H9 (cell line): ENCODE data around the gene RASGRF1. TPM values are rescaled to one million over a fixed set of nuclear protein-coding genes. Genes with fewer than 3 reads are reported as not detected.

Experiments
- DNase-seq: peaks from one replicate; pipeline ENCODE4 v3.0.0-alpha.2; 2017
- H2AFZ ChIP-seq: one replicate; pipeline ENCODE4 v1.6.1; 2013; ENCODE audit warnings: mild to moderate bottlenecking, low read length, control low read depth, moderate library complexity
- H2AK5ac ChIP-seq: 2 replicates; pipeline ENCODE4 v1.6.1; 2013; ENCODE audit warnings: low read length, control low read depth, mixed read lengths; ENCODE audit not compliant: insufficient read length
- H2BK120ac ChIP-seq: one replicate; pipeline ENCODE4 v1.6.1; 2013; ENCODE audit warnings: low read depth, mild to moderate bottlenecking, low read length, control low read depth, inconsistent platforms; ENCODE audit not compliant: poor library complexity, severe bottlenecking
- H2BK12ac ChIP-seq: 2 replicates; pipeline ENCODE4 v1.6.1; 2013; ENCODE audit warnings: low read length, control low read depth, mixed read lengths, low read depth; ENCODE audit not compliant: insufficient read length
- H2BK15ac ChIP-seq: 2 replicates; pipeline ENCODE4 v1.6.1; 2013; ENCODE audit warnings: low read depth, low read length, control low read depth
- H2BK20ac ChIP-seq: one replicate; pipeline ENCODE4 v1.6.1; 2013; ENCODE audit warnings: low read depth, mild to moderate bottlenecking, low read length, control low read depth, inconsistent platforms; ENCODE audit not compliant: poor library complexity, severe bottlenecking
- H2BK5ac ChIP-seq: 2 replicates; pipeline ENCODE4 v1.6.1; 2013; ENCODE audit warnings: low read length, control low read depth, mixed read lengths; ENCODE audit not compliant: insufficient read length
- H3K14ac ChIP-seq: 2 replicates; pipeline ENCODE4 v1.6.1; 2013; ENCODE audit warnings: low read length, control low read depth; ENCODE audit not compliant: insufficient read depth
- H3K18ac ChIP-seq: 2 replicates; pipeline ENCODE4 v1.6.1; 2013; ENCODE audit warnings: low read depth, mild to moderate bottlenecking, mixed read lengths, low read length, control low read depth; ENCODE audit not compliant: insufficient read length
- H3K23ac ChIP-seq: 2 replicates; pipeline ENCODE4 v1.6.1; 2013; ENCODE audit warnings: low read length, control low read depth, mixed read lengths, low read depth; ENCODE audit not compliant: insufficient read length
- H3K23me2 ChIP-seq: 2 replicates; pipeline ENCODE4 v1.6.1; 2013; ENCODE audit warnings: low read depth, mild to moderate bottlenecking, mixed read lengths, low read length, control low read depth; ENCODE audit not compliant: insufficient read length, poor library complexity, severe bottlenecking
- H3K27ac ChIP-seq: 2 replicates; pipeline ENCODE4 v1.5.1; 2013; ENCODE audit warnings: low read length, control low read depth, mixed read lengths, low read depth; ENCODE audit not compliant: insufficient read length
- H3K27me3 ChIP-seq: 2 replicates; pipeline ENCODE4 v1.6.1; 2013; ENCODE audit warnings: low read length, control low read depth, inconsistent platforms; ENCODE audit not compliant: insufficient read depth
- H3K4ac ChIP-seq: 2 replicates; pipeline ENCODE4 v1.6.1; 2013; ENCODE audit warnings: low read depth, mild to moderate bottlenecking, control low read depth, inconsistent platforms, low read length, moderate library complexity
- H3K4me1 ChIP-seq: 2 replicates; pipeline ENCODE4 v1.6.1; 2013; ENCODE audit warnings: low read length, control low read depth, inconsistent platforms; ENCODE audit not compliant: insufficient read depth
- H3K4me2 ChIP-seq: 2 replicates; pipeline ENCODE4 v1.6.1; 2013; ENCODE audit warnings: low read length, control low read depth, mixed read lengths; ENCODE audit not compliant: insufficient read length, insufficient read depth
- H3K56ac ChIP-seq: 2 replicates; pipeline ENCODE4 v1.6.1; 2013; ENCODE audit warnings: low read depth, mild to moderate bottlenecking, mixed read lengths, low read length, control low read depth; ENCODE audit not compliant: insufficient read length
- H3K79me1 ChIP-seq: 2 replicates; pipeline ENCODE4 v1.6.1; 2013; ENCODE audit warnings: low read depth, mild to moderate bottlenecking, moderate library complexity, low read length, control low read depth, inconsistent platforms; ENCODE audit not compliant: insufficient read depth, poor library complexity, severe bottlenecking
- H3K79me2 ChIP-seq: 2 replicates; pipeline ENCODE4 v1.6.1; 2013; ENCODE audit warnings: low read length, control low read depth, inconsistent platforms; ENCODE audit not compliant: insufficient read depth
- H3K9ac ChIP-seq: 2 replicates; pipeline ENCODE4 v1.6.1; 2013; ENCODE audit warnings: low read length, control low read depth, mixed read lengths; ENCODE audit not compliant: insufficient read length; ENCODE audit errors: extremely low read depth
- H3K9me3 ChIP-seq: one replicate; pipeline ENCODE4 v1.6.1; 2013; ENCODE audit warnings: low read depth, low read length, inconsistent platforms; ENCODE audit not compliant: control insufficient read depth
- H3T11ph ChIP-seq: one replicate; pipeline ENCODE4 v1.6.1; 2013; ENCODE audit warnings: mild to moderate bottlenecking, low read length, control low read depth, inconsistent platforms
- H4K20me1 ChIP-seq: one replicate; pipeline ENCODE4 v1.6.1; 2013; ENCODE audit not compliant: control insufficient read depth, insufficient read length, insufficient read depth
- H4K5ac ChIP-seq: 2 replicates; pipeline ENCODE4 v1.6.1; 2013; ENCODE audit warnings: low read depth, mild to moderate bottlenecking, mixed read lengths, low read length, control low read depth; ENCODE audit not compliant: insufficient read length
- H4K8ac ChIP-seq: replicated peaks from 2 replicates; pipeline ENCODE4 v1.6.1; 2013; ENCODE audit warnings: low read length, control low read depth, mixed read lengths, low read depth; ENCODE audit not compliant: insufficient read length
- H4K91ac ChIP-seq: 2 replicates; pipeline ENCODE4 v1.6.1; 2013; ENCODE audit warnings: low read depth, mild to moderate bottlenecking, moderate library complexity, mixed read lengths, low read length, control low read depth; ENCODE audit not compliant: insufficient read length
- H3K27ac Mint-ChIP-seq, 3 experiments: 2 replicates in 2 of 3; 3 replicates in 1 of 3; pipeline ENCODE4 v1.8.0; 2020 to 2021; ENCODE audit warnings: mixed read lengths in 3 of 3, mild to moderate bottlenecking in 1 of 3, moderate library complexity in 1 of 3
- H3K27me3 Mint-ChIP-seq: 2 replicates; pipeline ENCODE4 v1.8.0; 2021; ENCODE audit warnings: low read depth, mild to moderate bottlenecking, moderate library complexity, mixed read lengths
- H3K36me3 Mint-ChIP-seq, 3 experiments: 2 replicates in 2 of 3; 3 replicates in 1 of 3; pipeline ENCODE4 v1.8.0; 2020 to 2021; ENCODE audit warnings: low read depth in 3 of 3, mixed read lengths in 3 of 3; ENCODE audit not compliant: insufficient read depth in 1 of 3
- H3K4me1 Mint-ChIP-seq, 2 experiments: 2 replicates each; pipeline ENCODE4 v1.8.0; 2020; ENCODE audit warnings: mixed read lengths in 2 of 2
- H3K4me3 Mint-ChIP-seq, 2 experiments: 2 replicates in 1 of 2; 3 replicates in 1 of 2; pipeline ENCODE4 v1.8.0; 2020 to 2021; ENCODE audit warnings: mild to moderate bottlenecking in 2 of 2, mixed read lengths in 2 of 2, moderate library complexity in 1 of 2
- H3K9me3 Mint-ChIP-seq, 2 experiments: 2 replicates in 1 of 2; 3 replicates in 1 of 2; pipeline ENCODE4 v1.8.0; 2020; ENCODE audit warnings: mild to moderate bottlenecking in 2 of 2, mixed read lengths in 2 of 2, moderate library complexity in 1 of 2
- CTCF ChIP-seq: fragments of 200-600 bp; sonication (generic); conservative IDR thresholded peaks from 3 replicates; pipeline ENCODE4 v1.8.0; 2021; ENCODE audit warnings: antibody characterized with exemption, mild to moderate bottlenecking
- WGBS: extraction: QIAGEN DNeasy Blood & Tissue Kit; methylation state at CpG from one replicate; pipeline ENCODE4 v1.1.7; 2013; ENCODE audit warnings: missing lambda C conversion rate, low lambda C conversion rate, mixed read lengths; ENCODE audit not compliant: insufficient read length; ENCODE audit errors: extremely low coverage; 5-methylcytosine and 5-hydroxymethylcytosine counted together
- total RNA-seq: library from RNA; stranded (reverse); gene quantifications from 2 replicates; pipeline ENCODE4 v1.2.1, GENCODE V29; 2021

Gene RASGRF1
- total RNA-seq, 1 experiment from 2014 or later: 0.48 TPM

GRCh38 chr15:79086814-79087213 is 3.8 kb downstream of the RASGRF1 start:
- Histone ChIP-seq H3K56ac (no peak overlapping the region), H3K4me2 (no peak overlapping the region), H2AFZ (no peak overlapping the region), H3K18ac (no peak overlapping the region), H2BK12ac (no peak overlapping the region), H2AK5ac (no peak overlapping the region), H2BK5ac (no peak overlapping the region), H4K20me1 (peaks cover 2% of the 10 kb centered on the region), H4K5ac (no peak overlapping the region), H3K14ac (no peak overlapping the region; the same call in 1 of the 2 replicates), H3K27ac (no peak overlapping the region), H4K91ac (no peak overlapping the region), H2BK20ac (no peak overlapping the region), H3T11ph (no peak overlapping the region), H3K23me2 (peaks cover 25% of the 10 kb centered on the region), H3K79me1 (no peaks in the 10 kb centered on the region), H4K8ac (no peak overlapping the region), H3K79me2 (no peaks in the 10 kb centered on the region), H3K27me3 (peaks cover 66% of the 10 kb centered on the region; the same call in 1 of the 2 replicates), H3K4me1 (no peaks in the 10 kb centered on the region), H3K4ac (no peak overlapping the region), H3K9ac (no peak overlapping the region), H2BK15ac (no peak overlapping the region), H3K9me3 (no peaks in the 10 kb centered on the region), H3K23ac (no peak overlapping the region), H2BK120ac (no peak overlapping the region)
- Mint-ChIP-seq H3K36me3 (no peaks in the 10 kb centered on the region; a peak in 1 of 7 replicates), H3K27me3 (peaks cover 100% of the 10 kb centered on the region), H3K9me3 (peaks cover under 1 to 3% of the 10 kb centered on the region in 2 experiments; a peak in 3 of 5 replicates), H3K27ac (no peak overlapping the region), H3K4me1 (peaks cover 9 to 16% of the 10 kb centered on the region in 2 experiments), H3K4me3 (no peak overlapping the region)
- DNase-seq: peak; percentile 20
- no CpG with 5 or more reads among the region's 4 CpGs for WGBS
- TF ChIP-seq CTCF: no peak
